Mesenchymal stem cell (in vitro differentiated cells and primary cell): Measurements from ENCODE around the gene C19orf25.

Source experiments
- DNase-seq: peaks from one replicate; pipeline ENCODE4 v3.0.0-alpha.2; 2013
- H2AFZ ChIP-seq: one replicate; pipeline ENCODE4 v1.6.1; 2013; ENCODE audit warnings: low read depth, mild to moderate bottlenecking, control low read depth, inconsistent platforms, low read length, moderate library complexity
- H2AK5ac ChIP-seq: 2 replicates; pipeline ENCODE4 v1.6.1; 2013; ENCODE audit warnings: low read length, moderate library complexity, mild to moderate bottlenecking, inconsistent platforms; ENCODE audit not compliant: severe bottlenecking
- H2BK120ac ChIP-seq: one replicate; pipeline ENCODE4 v1.6.1; 2013; ENCODE audit warnings: low read depth, mild to moderate bottlenecking, inconsistent platforms, low read length, moderate library complexity
- H2BK12ac ChIP-seq, 2 experiments: one replicate each; pipeline ENCODE4 v1.6.1; 2013; ENCODE audit warnings: inconsistent platforms in 2 of 2, low read length in 2 of 2, mild to moderate bottlenecking in 2 of 2, moderate library complexity in 2 of 2, control low read depth in 1 of 2
- H2BK15ac ChIP-seq: one replicate; pipeline ENCODE4 v1.6.1; 2013; ENCODE audit warnings: mild to moderate bottlenecking, low read depth, inconsistent platforms; ENCODE audit not compliant: poor library complexity, severe bottlenecking
- H2BK5ac ChIP-seq: 2 replicates; pipeline ENCODE4 v1.6.1; 2013; ENCODE audit warnings: low read depth, mild to moderate bottlenecking, low read length, control low read depth, inconsistent platforms; ENCODE audit not compliant: poor library complexity, severe bottlenecking
- H3K14ac ChIP-seq, 2 experiments: one replicate each; pipeline ENCODE4 v1.6.1; 2013; ENCODE audit warnings: inconsistent platforms in 2 of 2, low read length in 2 of 2, control low read depth in 1 of 2, mild to moderate bottlenecking in 1 of 2, moderate library complexity in 1 of 2
- H3K18ac ChIP-seq, 2 experiments: one replicate each; pipeline ENCODE4 v1.6.1; 2013; ENCODE audit warnings: inconsistent platforms in 2 of 2, low read length in 2 of 2, control low read depth in 1 of 2, low read depth in 1 of 2, mild to moderate bottlenecking in 1 of 2
- H3K23ac ChIP-seq, 2 experiments: one replicate each; pipeline ENCODE4 v1.6.1; 2013; ENCODE audit warnings: inconsistent platforms in 2 of 2, low read length in 2 of 2, mild to moderate bottlenecking in 2 of 2, moderate library complexity in 2 of 2, control low read depth in 1 of 2
- H3K27ac ChIP-seq: 2 replicates; pipeline ENCODE4 v1.5.1; 2013; ENCODE audit warnings: mild to moderate bottlenecking, moderate library complexity, low read length, control low read depth, inconsistent platforms; ENCODE audit not compliant: poor library complexity, severe bottlenecking
- H3K27me3 ChIP-seq, 2 experiments: 2 replicates each; pipeline versions ENCODE4 v1.6.1 to v1.7.0; 2013; ENCODE audit warnings: low read length in 2 of 2, mild to moderate bottlenecking in 2 of 2, moderate library complexity in 2 of 2, control low read depth in 1 of 2, inconsistent platforms in 1 of 2; ENCODE audit not compliant: control insufficient read depth in 1 of 2, insufficient read depth in 1 of 2
- H3K36me3 ChIP-seq, 2 experiments: 2 replicates each; pipeline versions ENCODE4 v1.6.1 to v1.7.0; 2013; ENCODE audit warnings: low read length in 2 of 2, control low read depth in 1 of 2, inconsistent platforms in 1 of 2, low read depth in 1 of 2, mild to moderate bottlenecking in 1 of 2; ENCODE audit not compliant: insufficient read depth in 2 of 2, control insufficient read depth in 1 of 2
- H3K4ac ChIP-seq, 2 experiments: one replicate each; pipeline ENCODE4 v1.6.1; 2013; ENCODE audit warnings: inconsistent platforms in 2 of 2, low read length in 2 of 2, mild to moderate bottlenecking in 2 of 2, moderate library complexity in 2 of 2, control low read depth in 1 of 2, low read depth in 1 of 2
- H3K4me1 ChIP-seq: 2 replicates; pipeline ENCODE4 v1.6.1; 2013; ENCODE audit warnings: low read depth, low read length, control low read depth; ENCODE audit not compliant: control insufficient read depth, insufficient read depth
- H3K4me2 ChIP-seq: 2 replicates; pipeline ENCODE4 v1.6.1; 2013; ENCODE audit warnings: low read length, mild to moderate bottlenecking, inconsistent platforms; ENCODE audit not compliant: poor library complexity, severe bottlenecking
- H3K4me3 ChIP-seq, 2 experiments: 2 replicates each; pipeline versions ENCODE4 v1.5.1 to v1.7.0; 2013; ENCODE audit warnings: low read length in 2 of 2, mild to moderate bottlenecking in 2 of 2, control low read depth in 1 of 2, low read depth in 1 of 2; ENCODE audit not compliant: insufficient read depth in 1 of 2
- H3K79me1 ChIP-seq: replicated peaks from 2 replicates; pipeline ENCODE4 v1.6.1; 2013; ENCODE audit warnings: mild to moderate bottlenecking, control low read depth, low read length, inconsistent platforms; ENCODE audit not compliant: poor library complexity, severe bottlenecking
- H3K9ac ChIP-seq: 2 replicates; pipeline ENCODE4 v1.7.0; 2013; ENCODE audit warnings: mild to moderate bottlenecking, low read length, moderate library complexity
- H3K9me3 ChIP-seq: 2 replicates; pipeline ENCODE4 v1.7.0; 2013; ENCODE audit warnings: mild to moderate bottlenecking, low read length; ENCODE audit not compliant: control insufficient read depth
- H4K8ac ChIP-seq: one replicate; pipeline ENCODE4 v1.6.1; 2013; ENCODE audit warnings: inconsistent platforms, mild to moderate bottlenecking, low read length, moderate library complexity
- H4K91ac ChIP-seq: one replicate; pipeline ENCODE4 v1.6.1; 2013; ENCODE audit warnings: mild to moderate bottlenecking, low read length, inconsistent platforms
- WGBS: methylation state at CpG from one replicate; pipeline ENCODE4 v1.1.7; 2013; ENCODE audit warnings: mixed read lengths; 5-methylcytosine and 5-hydroxymethylcytosine counted together

Gene C19orf25

GRCh38 chr19:1510442-1510806 lies 31.4 kb upstream of the C19orf25 start:
- Histone ChIP-seq H4K91ac (peak overlapping the region; percentile 57), H3K18ac (no peak overlapping the region), H3K4me2 (no peak overlapping the region), H3K23ac (no peak overlapping the region), H3K14ac (no peak overlapping the region), H3K4me1 (peaks cover 33% of the 10 kb centered on the region), H2BK5ac (no peak overlapping the region), H2BK12ac (no peak overlapping the region), H4K8ac (no peak overlapping the region), H2BK120ac (no peak overlapping the region), H2AK5ac (no peak overlapping the region), H3K27ac (no peak overlapping the region), H2BK15ac (no peak overlapping the region), H2AFZ (no peak overlapping the region), H3K4me3 (no peak overlapping the region), H3K79me1 (peaks cover 8% of the 10 kb centered on the region), H3K9me3 (no peaks in the 10 kb centered on the region), H3K4ac (no peak overlapping the region), H3K9ac (no peak overlapping the region), H3K36me3 (peaks cover 0 to 15% of the 10 kb centered on the region in 2 experiments), H3K27me3 (peaks cover 0 to 42% of the 10 kb centered on the region in 2 experiments)
- DNase-seq = no peak
- 53% methylated on average over 24 of the region's 25 CpGs for WGBS

- Histone ChIP-seq H3K79me1 (peaks cover 8% of the 10 kb centered on the region), H3K4me2 (no peak overlapping the region)
- WGBS = 79% methylated on average over 11 of the region's 11 CpGs
Measured at GRCh38 chr19:1509602-1510441, 30.8 kb upstream of the C19orf25 start.

GRCh38 chr19:1508507-1508856 lies 29.5 kb upstream of the C19orf25 start:
- peak overlapping the region; percentile 16 to 61 for H3K4me3 ChIP-seq
- H2AFZ ChIP-seq = no peak overlapping the region
- peaks cover 9 to 44% of the 10 kb centered on the region in 2 experiments for H3K27me3 ChIP-seq
- peak overlapping the region in 1 of 2 experiments; percentile 29 for H3K4ac ChIP-seq
- H3K18ac ChIP-seq = peak overlapping the region in 1 of 2 experiments; percentile 89
- no peak for DNase-seq
- 47% methylated on average over 10 of the region's 12 CpGs for WGBS
- H2AK5ac ChIP-seq = no peak overlapping the region
- H3K9me3 ChIP-seq = no peaks in the 10 kb centered on the region
- no peak overlapping the region for H2BK15ac ChIP-seq
- H3K27ac ChIP-seq = no peak overlapping the region
- peak overlapping the region; percentile 8 for H4K8ac ChIP-seq
- H4K91ac ChIP-seq = no peak overlapping the region
- H2BK5ac ChIP-seq = no peak overlapping the region
- H2BK120ac ChIP-seq = no peak overlapping the region
- H3K14ac ChIP-seq = no peak overlapping the region
- H3K9ac ChIP-seq = no peak overlapping the region
- peak overlapping the region in 1 of 2 experiments; percentile 61 for H3K23ac ChIP-seq
- peaks cover 28% of the 10 kb centered on the region for H3K4me1 ChIP-seq
- peaks cover 0 to 15% of the 10 kb centered on the region in 2 experiments for H3K36me3 ChIP-seq
- peak overlapping the region; percentile 29 for H3K4me2 ChIP-seq
- H2BK12ac ChIP-seq = peak overlapping the region in 1 of 2 experiments; percentile 13
- H3K79me1 ChIP-seq = peaks cover 8% of the 10 kb centered on the region

More at GRCh38 chr19:1509602-1510441, 30.8 kb upstream of the C19orf25 start:
- Histone ChIP-seq H2BK5ac (no peak overlapping the region), H3K23ac (no peak overlapping the region), H2BK120ac (no peak overlapping the region), H4K91ac (no peak overlapping the region), H3K18ac (no peak overlapping the region), H3K14ac (no peak overlapping the region), H3K27ac (no peak overlapping the region), H4K8ac (no peak overlapping the region), H2AK5ac (no peak overlapping the region), H3K9ac (no peak overlapping the region), H2AFZ (no peak overlapping the region), H3K4ac (no peak overlapping the region), H3K36me3 (peaks cover 0 to 15% of the 10 kb centered on the region in 2 experiments), H3K4me3 (no peak overlapping the region), H3K27me3 (peaks cover 0 to 42% of the 10 kb centered on the region in 2 experiments), H2BK15ac (no peak overlapping the region), H3K4me1 (peaks cover 33% of the 10 kb centered on the region), H2BK12ac (peak overlapping the region in 1 of 2 experiments; percentile 38), H3K9me3 (no peaks in the 10 kb centered on the region)
- no peak for DNase-seq

GRCh38 chr19:1507763-1508506 lies 28.9 kb upstream of the C19orf25 start:
- peak overlapping the region; percentile 79 for H4K8ac ChIP-seq
- peak; percentile 98 for DNase-seq
- peak overlapping the region; percentile 91 for H2AFZ ChIP-seq
- H3K27me3 ChIP-seq = peaks cover 13 to 49% of the 10 kb centered on the region in 2 experiments
- peak overlapping the region in 1 of 2 experiments; percentile 81 for H3K4ac ChIP-seq
- H2BK12ac ChIP-seq = peak overlapping the region in 1 of 2 experiments; percentile 82
- H3K18ac ChIP-seq = peak overlapping the region; percentile 6 to 96
- peak overlapping the region; percentile 78 for H3K9ac ChIP-seq
- H3K23ac ChIP-seq = peak overlapping the region in 1 of 2 experiments; percentile 83
- peak overlapping the region; percentile 53 to 72 for H3K4me3 ChIP-seq
- H4K91ac ChIP-seq = peak overlapping the region; percentile 8
- peak overlapping the region; percentile 49 for H3K4me2 ChIP-seq
- peaks cover 8% of the 10 kb centered on the region for H3K79me1 ChIP-seq
- H3K4me1 ChIP-seq = peaks cover 31% of the 10 kb centered on the region
- no peak overlapping the region for H2BK15ac ChIP-seq
- H3K14ac ChIP-seq = peak overlapping the region in 1 of 2 experiments; percentile 91
- H2BK5ac ChIP-seq = no peak overlapping the region
- WGBS = 1% methylated on average over 44 of the region's 46 CpGs
- no peak overlapping the region for H2AK5ac ChIP-seq
- no peaks in the 10 kb centered on the region for H3K9me3 ChIP-seq
- peak overlapping the region; percentile 45 for H2BK120ac ChIP-seq
- H3K36me3 ChIP-seq = peaks cover 0 to 15% of the 10 kb centered on the region in 2 experiments
- peak overlapping the region; percentile 13 for H3K27ac ChIP-seq
